HG03097 (cell line): ENCODE results near the gene CFAP74.
"Not testable (repeated sequence)": the region's sequence is repeated elsewhere in the genome, so short reads cannot be mapped to it uniquely, and the experiment has no call there.

ENCODE experiments used
- ATAC-seq: cut with Tn5 transposase; IDR thresholded peaks from one replicate; pipeline ENCODE4 v1.9.1; 2021; ENCODE audit not compliant: unreplicated experiment, low FRiP score

The CFAP74 gene

DNA sequence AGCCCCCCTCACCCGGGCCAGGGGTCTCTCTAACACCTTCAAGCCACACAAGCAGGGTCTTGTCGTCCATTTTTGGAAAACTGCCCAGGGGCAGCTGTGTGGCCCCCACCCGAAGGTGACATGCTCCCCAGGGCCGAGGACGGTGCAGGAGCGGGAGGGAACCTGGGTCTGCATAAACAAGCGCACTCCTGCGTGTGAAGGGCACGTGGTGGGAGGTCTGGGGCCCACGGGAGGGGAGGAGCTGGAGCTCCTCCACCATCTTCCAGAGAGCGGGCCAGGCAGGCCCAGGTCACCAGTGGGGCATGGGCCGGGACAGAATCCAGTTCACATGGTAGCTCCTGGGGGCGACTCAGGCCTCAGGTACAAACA lies 16.5 kb downstream of the CFAP74 start:
- ATAC-seq: no peak

- no peak for ATAC-seq
Measured at GRCh38 chr1:1986451-1987141, 17.0 kb downstream of the CFAP74 start.

DNA sequence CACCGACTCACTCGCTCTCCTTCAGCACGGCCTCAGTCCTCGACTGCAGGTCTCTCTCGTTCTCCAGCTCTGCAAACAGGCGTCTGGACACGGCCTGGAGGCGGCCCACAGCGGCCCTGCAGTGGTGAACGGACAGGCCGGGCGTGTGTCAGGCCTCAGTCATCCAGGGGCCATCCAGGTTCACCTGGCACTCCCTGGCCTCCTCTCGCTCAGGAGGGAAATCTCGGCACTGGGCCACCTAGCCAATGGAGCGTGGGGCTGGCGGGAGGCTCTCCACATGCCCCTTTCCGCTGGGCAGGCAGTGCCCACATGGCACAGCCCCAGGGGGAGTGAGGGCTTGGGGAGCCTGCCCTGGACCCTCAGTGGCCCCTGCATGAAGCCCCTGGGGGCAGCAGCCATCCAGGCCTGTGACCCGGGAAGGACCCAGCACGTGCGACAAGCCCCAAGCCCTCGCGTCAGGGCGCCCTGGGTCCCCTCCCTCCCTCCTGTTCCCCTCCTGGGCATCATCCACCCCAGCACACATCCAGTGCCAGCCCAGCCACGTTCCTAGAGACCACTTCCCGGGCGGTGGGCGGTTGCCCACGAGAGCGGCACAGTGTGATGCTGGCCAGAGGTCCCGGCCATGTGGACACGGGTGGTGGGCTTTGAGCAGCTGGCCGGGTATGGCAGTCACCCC lies 18.1 kb downstream of the CFAP74 start:
- no peak for ATAC-seq

- ATAC-seq: no peak
Measured at GRCh38 chr1:1984560-1985070, 19.0 kb downstream of the CFAP74 start.

- ATAC-seq: no peak
Measured at GRCh38 chr1:1982379-1983232, 21.0 kb downstream of the CFAP74 start.

- not testable (repeated sequence) for ATAC-seq
Measured at GRCh38 chr1:1981631-1982327, 21.8 kb downstream of the CFAP74 start.

DNA sequence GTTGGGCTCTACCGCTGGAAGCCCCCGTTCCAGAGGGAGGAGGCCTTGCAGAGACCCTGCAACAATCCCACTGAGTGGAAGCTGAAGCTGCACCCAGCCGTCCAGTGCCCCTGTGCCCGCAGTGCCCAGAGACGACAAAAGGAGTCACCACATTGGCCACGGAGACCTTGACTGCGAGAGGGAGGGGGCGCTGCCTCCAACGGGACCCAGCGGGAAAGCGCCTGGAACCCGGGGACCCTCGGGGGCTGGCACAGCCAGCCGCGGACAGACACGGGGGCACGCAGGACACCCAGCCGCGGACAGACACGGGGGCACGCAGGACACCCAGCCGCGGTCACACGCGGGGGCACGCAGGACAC lies 22.5 kb downstream of the CFAP74 start:
- no peak for ATAC-seq

- no peak for ATAC-seq
Measured at GRCh38 chr1:1980467-1981141, 23.0 kb downstream of the CFAP74 start.

- ATAC-seq: no peak
Measured at GRCh38 chr1:1979482-1980165, 24.0 kb downstream of the CFAP74 start.

DNA sequence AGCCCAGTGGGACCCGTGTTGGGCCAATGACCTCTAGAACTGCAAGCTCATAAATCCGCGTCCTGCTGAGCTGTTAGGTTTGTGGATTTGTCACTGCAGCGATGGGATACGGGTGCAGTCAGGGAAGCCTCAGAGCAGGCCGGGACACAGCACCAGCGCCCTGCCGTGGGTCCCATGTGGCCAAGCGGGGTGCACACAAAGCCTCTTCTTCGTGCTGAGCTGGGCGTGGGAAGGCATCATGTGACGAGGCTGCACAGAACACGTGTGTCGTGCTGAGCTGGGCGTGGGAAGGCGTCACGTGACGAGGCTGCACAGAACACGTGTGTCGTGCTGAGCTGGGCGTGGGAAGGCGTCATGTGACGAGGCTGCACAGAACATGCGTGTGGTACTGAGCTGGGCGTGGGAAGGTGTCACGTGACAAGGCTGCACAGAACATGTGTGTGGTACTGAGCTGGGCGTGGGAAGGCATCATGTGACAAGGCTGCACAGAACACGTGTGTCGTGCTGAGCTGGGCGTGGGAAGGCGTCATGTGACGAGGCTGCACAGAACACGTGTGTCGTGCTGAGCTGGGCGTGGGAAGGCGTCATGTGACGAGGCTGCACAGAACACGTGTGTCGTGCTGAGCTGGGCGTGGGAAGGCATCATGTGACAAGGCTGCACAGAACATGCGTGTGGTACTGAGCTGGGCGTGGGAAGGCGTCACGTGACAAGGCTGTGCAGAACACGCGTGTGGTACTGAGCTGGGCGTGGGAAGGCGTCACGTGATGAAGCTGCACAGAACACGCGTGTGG lies 24.7 kb downstream of the CFAP74 start:
- not testable (repeated sequence) for ATAC-seq

DNA sequence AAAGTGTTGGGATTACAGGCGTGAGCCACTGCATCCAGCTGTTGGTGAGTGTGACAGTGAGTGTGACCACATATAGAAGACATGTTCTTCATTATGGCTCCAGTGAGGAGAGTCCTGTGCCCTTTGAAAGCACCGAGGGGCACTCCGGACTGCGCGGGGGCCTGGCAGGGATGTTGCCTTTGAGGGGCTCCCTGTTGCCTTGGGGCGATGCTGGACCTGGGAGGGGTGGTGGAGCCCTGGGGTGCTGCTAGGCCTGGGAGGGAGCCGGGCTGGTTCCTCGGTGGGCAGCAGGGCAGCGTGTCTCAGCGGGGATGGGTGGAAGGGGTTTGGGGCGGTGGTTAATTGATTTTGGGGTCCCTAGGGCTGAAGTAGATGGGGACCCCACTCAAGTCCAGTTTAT lies 25.5 kb downstream of the CFAP74 start:
- no peak for ATAC-seq

DNA sequence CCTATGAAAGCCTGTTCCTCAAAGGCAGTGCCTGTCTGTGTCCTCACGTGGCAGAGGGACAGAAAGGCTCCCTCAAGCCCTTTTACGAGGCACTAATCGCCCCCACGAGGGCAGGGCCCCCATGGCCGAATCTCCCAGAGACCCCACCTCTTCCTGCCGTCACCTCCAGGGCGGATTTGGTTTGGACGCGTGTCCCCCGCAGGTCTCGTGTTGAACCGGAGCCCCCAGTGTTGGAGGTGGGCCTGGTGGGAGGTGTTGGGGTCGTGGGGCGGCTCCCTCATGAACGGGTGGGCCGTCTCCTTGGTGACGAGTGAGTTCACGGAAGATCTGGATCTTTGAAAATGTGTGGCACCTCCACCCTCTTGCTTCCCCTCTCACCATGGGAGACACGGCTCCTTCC lies 27.6 kb downstream of the CFAP74 start:
- no peak for ATAC-seq

- no peak for ATAC-seq
Measured at GRCh38 chr1:1975535-1975934, 28.1 kb downstream of the CFAP74 start.

- ATAC-seq: no peak
Measured at GRCh38 chr1:1974834-1975233, 28.8 kb downstream of the CFAP74 start.

DNA sequence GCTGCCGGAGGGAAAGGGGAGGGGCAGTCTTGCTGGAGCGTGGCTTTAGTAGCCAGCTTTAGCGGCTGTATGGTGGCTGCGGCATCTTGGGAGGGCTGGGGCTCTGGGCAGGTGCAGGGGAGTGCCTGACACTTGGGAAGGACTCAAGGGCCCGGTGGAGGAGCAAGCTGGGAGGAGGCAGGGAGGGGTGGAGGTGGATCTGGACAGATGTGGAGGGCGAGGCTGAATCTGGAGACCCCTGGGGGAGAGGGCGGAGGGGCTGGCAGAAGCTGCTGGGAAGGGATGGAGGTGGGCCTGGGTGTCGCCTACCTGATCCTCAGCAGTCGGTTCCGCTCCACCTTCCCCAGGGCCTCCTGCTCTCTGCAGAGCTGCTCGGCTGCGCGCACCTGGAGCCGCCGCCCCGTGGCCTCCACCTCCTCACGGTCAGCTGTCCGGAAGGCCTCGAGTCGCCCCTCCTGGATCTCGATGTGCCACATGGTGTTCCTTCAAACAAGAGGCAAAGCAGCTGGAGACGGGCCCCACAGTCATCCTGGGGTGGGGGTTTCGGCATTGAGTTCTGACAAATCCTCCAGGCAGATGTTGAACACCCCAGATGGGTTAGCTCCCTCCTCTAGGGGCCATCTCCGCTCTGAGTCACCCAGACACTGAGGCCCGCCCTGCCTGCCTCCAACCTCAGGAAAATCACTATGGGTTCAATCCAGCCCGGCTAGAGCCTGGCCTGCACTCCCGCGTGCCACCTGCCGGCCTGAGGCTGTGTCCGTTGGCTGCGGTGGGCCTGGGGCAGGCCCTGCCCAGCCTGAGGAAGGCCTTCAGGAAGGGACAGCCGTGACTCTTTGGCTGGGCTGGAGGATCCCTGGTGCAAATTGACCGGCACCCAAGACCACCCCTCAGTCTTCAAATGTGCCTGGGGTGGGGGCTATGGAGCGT lies 29.6 kb downstream of the CFAP74 start:
- no peak for ATAC-seq

- no peak for ATAC-seq
Measured at GRCh38 chr1:1972976-1973715, 30.4 kb downstream of the CFAP74 start.

DNA sequence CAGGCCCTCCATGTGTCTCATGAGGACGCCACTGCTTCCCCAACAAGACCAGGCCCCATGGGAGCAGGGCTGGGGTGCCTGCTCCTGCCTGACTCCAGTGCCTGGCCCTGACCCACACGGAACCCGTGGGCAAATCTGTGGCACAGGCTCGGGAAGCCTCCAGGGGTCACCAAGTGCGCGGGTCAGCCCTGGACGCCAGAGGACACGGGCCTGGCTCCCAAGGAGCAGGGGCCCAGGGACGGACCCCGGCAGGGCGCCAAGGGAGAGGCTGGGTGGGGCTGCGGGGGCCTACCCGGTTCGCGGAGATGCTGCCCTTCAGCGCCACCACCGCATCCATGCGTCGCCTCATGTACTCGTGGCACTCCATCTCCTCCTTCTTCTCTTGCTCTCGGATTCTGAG lies 31.9 kb downstream of the CFAP74 start:
- no peak for ATAC-seq
